GM23338 (cell line): ENCODE measurements around the gene CALML3. TPM values are rescaled to one million over a fixed set of nuclear protein-coding genes. Genes with fewer than 3 reads are reported as not detected.

Source experiments
- ATAC-seq: fragments of 200-7000 bp; cut with Tn5 transposase; 3 replicates; pipeline ENCODE4 v1.9.1; 2020
- DNase-seq: peaks from one replicate; pipeline ENCODE4 v3.0.0-alpha.2; 2015; ENCODE audit warnings: low spot score
- H2AFZ ChIP-seq: fragments of 200-600 bp; sonication (generic); 2 replicates; pipeline ENCODE4 v1.8.0; 2016; ENCODE audit warnings: antibody characterized with exemption, mild to moderate bottlenecking, moderate library complexity
- H3F3A ChIP-seq: fragments of 200-600 bp; sonication (generic); replicated peaks from 2 replicates; pipeline ENCODE4 v1.8.0; 2017; ENCODE audit warnings: antibody characterized with exemption, mixed run types, low read depth
- H3K27ac ChIP-seq: fragments of 200-600 bp; sonication (generic); 2 replicates; pipeline ENCODE4 v1.6.1; 2016; ENCODE audit warnings: low read depth
- H3K27me3 ChIP-seq: fragments of 200-600 bp; sonication (generic); 2 replicates; pipeline ENCODE4 v1.8.0; 2016; ENCODE audit warnings: mild to moderate bottlenecking, mixed run types, moderate library complexity; ENCODE audit not compliant: insufficient read depth
- H3K36me3 ChIP-seq: fragments of 200-600 bp; sonication (generic); 2 replicates; pipeline ENCODE4 v1.8.0; 2016; ENCODE audit warnings: mild to moderate bottlenecking; ENCODE audit not compliant: insufficient read depth
- H3K4me1 ChIP-seq: fragments of 200-600 bp; sonication (generic); 2 replicates; pipeline ENCODE4 v1.8.0; 2016; ENCODE audit warnings: mild to moderate bottlenecking, moderate library complexity; ENCODE audit not compliant: insufficient read depth
- H3K4me2 ChIP-seq: fragments of 200-600 bp; sonication (generic); 2 replicates; pipeline ENCODE4 v1.7.1; 2017; ENCODE audit warnings: mixed run types
- H3K4me3 ChIP-seq: fragments of 200-600 bp; sonication (generic); 2 replicates; pipeline ENCODE4 v1.6.1; 2016; ENCODE audit warnings: mixed run types
- H3K79me2 ChIP-seq: fragments of 200-600 bp; sonication (generic); replicated peaks from 2 replicates; pipeline ENCODE4 v1.8.0; 2017; ENCODE audit warnings: mild to moderate bottlenecking; ENCODE audit not compliant: insufficient read depth
- H3K9me2 ChIP-seq: fragments of 200-600 bp; sonication (generic); 2 replicates; pipeline ENCODE4 v1.8.0; 2017; ENCODE audit not compliant: insufficient read depth
- H4K20me1 ChIP-seq: fragments of 200-600 bp; sonication (generic); replicated peaks from 2 replicates; pipeline ENCODE4 v1.8.0; 2017; ENCODE audit warnings: mild to moderate bottlenecking; ENCODE audit not compliant: insufficient read depth
- H3K27ac Mint-ChIP-seq: 2 replicates; pipeline ENCODE4 v1.8.0; 2020; ENCODE audit warnings: inconsistent platforms, mild to moderate bottlenecking, moderate library complexity, mixed read lengths
- H3K27me3 Mint-ChIP-seq: 3 replicates; pipeline ENCODE4 v1.8.0; 2022; ENCODE audit warnings: low read depth, mild to moderate bottlenecking, moderate library complexity, mixed read lengths, inconsistent platforms; ENCODE audit not compliant: insufficient read depth, poor library complexity
- H3K36me3 Mint-ChIP-seq: 3 replicates; pipeline ENCODE4 v1.8.0; 2021; ENCODE audit warnings: low read depth, mild to moderate bottlenecking, inconsistent platforms, moderate library complexity, mixed read lengths
- H3K4me1 Mint-ChIP-seq: 3 replicates; pipeline ENCODE4 v1.8.0; 2020; ENCODE audit warnings: mild to moderate bottlenecking, inconsistent platforms, mixed read lengths
- H3K4me3 Mint-ChIP-seq: 3 replicates; pipeline ENCODE4 v1.8.0; 2021; ENCODE audit warnings: moderate library complexity, mild to moderate bottlenecking, inconsistent platforms, mixed read lengths
- H3K9me3 Mint-ChIP-seq: 3 replicates; pipeline ENCODE4 v1.8.0; 2020; ENCODE audit warnings: moderate library complexity, mild to moderate bottlenecking, inconsistent platforms, mixed read lengths
- CREB1 ChIP-seq: fragments of 250-450 bp; sonication (Bioruptor Pico); IDR thresholded peaks from 2 replicates; pipeline ENCODE4 v1.5.0; 2020; ENCODE audit warnings: low read depth, mild to moderate bottlenecking, moderate library complexity
- CTCF ChIP-seq, 2 experiments: fragments of 200-600 bp in 1 of 2; sonication (generic) in 1 of 2; conservative IDR thresholded peaks; 2 replicates each; pipeline versions ENCODE4 v1.5.1 to v1.6.1; 2016 to 2017; ENCODE audit warnings: antibody characterized with exemption in 2 of 2, low read depth in 2 of 2, mild to moderate bottlenecking in 2 of 2, moderate library complexity in 1 of 2
- ETS1 ChIP-seq: IDR thresholded peaks from 2 replicates; pipeline ENCODE4 v1.6.1; 2016; ENCODE audit warnings: antibody characterized with exemption
- EZH2 ChIP-seq: fragments of 200-600 bp; sonication (generic); IDR thresholded peaks from one replicate; pipeline ENCODE4 v1.8.0; 2017; ENCODE audit warnings: antibody characterized with exemption, mild to moderate bottlenecking, low read depth; ENCODE audit not compliant: unreplicated experiment
- EZH2phosphoT487 ChIP-seq: fragments of 200-600 bp; sonication (generic); IDR thresholded peaks from one replicate; pipeline ENCODE4 v1.8.1; 2018; ENCODE audit warnings: antibody characterized with exemption; ENCODE audit not compliant: unreplicated experiment
- JUNB ChIP-seq: IDR thresholded peaks from one replicate; pipeline ENCODE4 v1.6.1; 2016; ENCODE audit warnings: antibody characterized with exemption; ENCODE audit not compliant: unreplicated experiment
- NANOG ChIP-seq: IDR thresholded peaks from 2 replicates; pipeline ENCODE4 v1.6.1; 2016; ENCODE audit warnings: antibody characterized with exemption, borderline replicate concordance
- POLR2AphosphoS5 ChIP-seq: IDR thresholded peaks from 2 replicates; pipeline ENCODE4 v1.6.1; 2016; ENCODE audit warnings: antibody characterized with exemption, low read depth
- REST ChIP-seq: IDR thresholded peaks from one replicate; pipeline ENCODE4 v1.6.1; 2018; ENCODE audit warnings: antibody characterized with exemption; ENCODE audit not compliant: unreplicated experiment
- STAT1 ChIP-seq: IDR thresholded peaks from one replicate; pipeline ENCODE4 v1.6.1; 2016; ENCODE audit warnings: antibody characterized with exemption; ENCODE audit not compliant: unreplicated experiment
- ZNF114 ChIP-seq: fragments of 250-450 bp; sonication (Bioruptor Pico); IDR thresholded peaks from 2 replicates; pipeline ENCODE4 v1.5.0; 2020; ENCODE audit warnings: mild to moderate bottlenecking, moderate library complexity
- ZNF331 ChIP-seq: fragments of 250-450 bp; sonication (Bioruptor Pico); IDR thresholded peaks from 2 replicates; pipeline ENCODE4 v1.5.0; 2020; ENCODE audit warnings: low read depth, mild to moderate bottlenecking, moderate library complexity
- ZNF462 ChIP-seq: fragments of 250-450 bp; sonication (Bioruptor Pico); IDR thresholded peaks from 2 replicates; pipeline ENCODE4 v1.5.0; 2020; ENCODE audit warnings: mild to moderate bottlenecking, moderate library complexity
- polyA plus RNA-seq: library from polyadenylated mRNA; unstranded; fragments of >200 nt; fragmentation: Nextera tagmentation; extraction: Ambion mirVana; gene quantifications from 2 replicates; pipeline ENCODE4 v1.2.1, GENCODE V29; 2016
- total RNA-seq: library from RNA; depleted of rRNA; stranded (reverse); fragments of >200 nt; shearing (Covaris generic); gene quantifications from 2 replicates; pipeline ENCODE4 v1.2.3, GENCODE V29; 2014

Gene CALML3
- total and polyA plus RNA-seq, 2 experiments from 2014 or later = not detected

GRCh38 chr10:5567477-5567876, 42.7 kb downstream of the CALML3 start:
- H3K27me3 ChIP-seq = no peaks in the 10 kb centered on the region
- Mint-ChIP-seq H3K27me3 (peaks cover 7% of the 10 kb centered on the region), H3K4me1 (peaks cover 5% of the 10 kb centered on the region; the same call in 2 of the 3 replicates), H3K4me3 (no peak overlapping the region), H3K36me3 (no peaks in the 10 kb centered on the region; the same call in 2 of the 3 replicates), H3K9me3 (no peaks in the 10 kb centered on the region), H3K27ac (no peak overlapping the region)
- no peaks in the 10 kb centered on the region for H3K36me3 ChIP-seq
- no peak for ATAC-seq
- no peaks in the 10 kb centered on the region for H3K4me1 ChIP-seq
- no peak for TF ChIP-seq JUNB
- TF ChIP-seq EZH2 = no peak
- no peak for TF ChIP-seq CREB1 (CRISPR knock-in tag)
- TF ChIP-seq ZNF331 (CRISPR knock-in tag) = no peak
- TF ChIP-seq REST = no peak
- TF ChIP-seq EZH2phosphoT487 = no peak
- no peak for TF ChIP-seq CTCF (conservative IDR thresholded peaks at IDR 0.05; ENCODE audit: low read depth in 2 of 2)
- TF ChIP-seq STAT1 = no peak
- no peak for TF ChIP-seq ETS1
- no peak for TF ChIP-seq POLR2AphosphoS5
- TF ChIP-seq NANOG = no peak
- no peak for TF ChIP-seq ZNF462
- TF ChIP-seq ZNF114 (CRISPR knock-in tag) = no peak
- no peak overlapping the region for H3K27ac ChIP-seq
- H3K4me3 ChIP-seq = no peak overlapping the region
- no peaks in the 10 kb centered on the region for H4K20me1 ChIP-seq
- H2AFZ ChIP-seq = no peak overlapping the region
- H3F3A ChIP-seq = no peaks in the 10 kb centered on the region
- H3K4me2 ChIP-seq = no peak overlapping the region
- no peaks in the 10 kb centered on the region for H3K9me2 ChIP-seq
- no peaks in the 10 kb centered on the region for H3K79me2 ChIP-seq
- DNase-seq = no peak
